Measurements from ENCODE around the gene MET. TPM values are rescaled to one million over a fixed set of nuclear protein-coding genes. Genes with fewer than 3 reads are reported as not detected.

Gene MET
- total RNA-seq, 1 donor from 2014 or later: 161 TPM

GRCh38 chr7:116644628-116645027 lies 27.4 kb upstream of the MET start:
- H3K27me3 ChIP-seq (ENCODE audit: control insufficient read depth, insufficient read depth, low read length): no peaks in the 10 kb centered on the region
- TF ChIP-seq CTCF (IDR thresholded peaks at IDR 0.05; ENCODE audit: insufficient read depth, low read length, poor library complexity, severe bottlenecking): no peak
- DNase-seq (ENCODE audit: low read depth): no peak
- no peaks in the 10 kb centered on the region for H3K36me3 ChIP-seq (ENCODE audit: control insufficient read depth, insufficient read depth, low read length)
- H3K4me3 ChIP-seq (ENCODE audit: low read depth, low read length): no peak overlapping the region

GRCh38 chr7:116647290-116647689 lies 24.7 kb upstream of the MET start:
- Histone ChIP-seq H3K36me3 (ENCODE audit: control insufficient read depth, insufficient read depth, low read length) (no peaks in the 10 kb centered on the region), H3K27me3 (ENCODE audit: control insufficient read depth, insufficient read depth, low read length) (no peaks in the 10 kb centered on the region), H3K4me3 (ENCODE audit: low read depth, low read length) (no peak overlapping the region)
- no peak for DNase-seq (ENCODE audit: low read depth)
- TF ChIP-seq CTCF (IDR thresholded peaks at IDR 0.05; ENCODE audit: insufficient read depth, low read length, poor library complexity, severe bottlenecking): no peak

- no peak for TF ChIP-seq CTCF (IDR thresholded peaks at IDR 0.05; ENCODE audit: insufficient read depth, low read length, poor library complexity, severe bottlenecking)
- Histone ChIP-seq H3K27me3 (ENCODE audit: control insufficient read depth, insufficient read depth, low read length) (no peaks in the 10 kb centered on the region), H3K36me3 (ENCODE audit: control insufficient read depth, insufficient read depth, low read length) (no peaks in the 10 kb centered on the region), H3K4me3 (ENCODE audit: low read depth, low read length) (no peak overlapping the region)
- DNase-seq (ENCODE audit: low read depth): no peak
Measured at GRCh38 chr7:116647861-116648260, 24.1 kb upstream of the MET start.

GRCh38 chr7:116650436-116650835 lies 21.6 kb upstream of the MET start:
- no peak for TF ChIP-seq CTCF (IDR thresholded peaks at IDR 0.05; ENCODE audit: insufficient read depth, low read length, poor library complexity, severe bottlenecking)
- H3K27me3 ChIP-seq (ENCODE audit: control insufficient read depth, insufficient read depth, low read length): no peaks in the 10 kb centered on the region
- H3K4me3 ChIP-seq (ENCODE audit: low read depth, low read length): no peak overlapping the region
- DNase-seq (ENCODE audit: low read depth): no peak
- no peaks in the 10 kb centered on the region for H3K36me3 ChIP-seq (ENCODE audit: control insufficient read depth, insufficient read depth, low read length)

- no peak overlapping the region for H3K4me3 ChIP-seq (ENCODE audit: low read depth, low read length)
- H3K27me3 ChIP-seq (ENCODE audit: control insufficient read depth, insufficient read depth, low read length): no peaks in the 10 kb centered on the region
- H3K36me3 ChIP-seq (ENCODE audit: control insufficient read depth, insufficient read depth, low read length): no peaks in the 10 kb centered on the region
- no peak for DNase-seq (ENCODE audit: low read depth)
- no peak for TF ChIP-seq CTCF (IDR thresholded peaks at IDR 0.05; ENCODE audit: insufficient read depth, low read length, poor library complexity, severe bottlenecking)
Measured at GRCh38 chr7:116652793-116653192, 19.2 kb upstream of the MET start.

GRCh38 chr7:116653204-116653603 lies 18.8 kb upstream of the MET start:
- H3K36me3 ChIP-seq (ENCODE audit: control insufficient read depth, insufficient read depth, low read length): no peaks in the 10 kb centered on the region
- peak; percentile 88 for DNase-seq (ENCODE audit: low read depth)
- TF ChIP-seq CTCF (IDR thresholded peaks at IDR 0.05; ENCODE audit: insufficient read depth, low read length, poor library complexity, severe bottlenecking): no peak
- no peaks in the 10 kb centered on the region for H3K27me3 ChIP-seq (ENCODE audit: control insufficient read depth, insufficient read depth, low read length)
- no peak overlapping the region for H3K4me3 ChIP-seq (ENCODE audit: low read depth, low read length)
